Measurements from ENCODE around the gene SLC24A4.

The SLC24A4 gene

GRCh38 chr14:92481386-92481785, 158.4 kb downstream of the SLC24A4 start:
- TF ChIP-seq, protein P1, sequence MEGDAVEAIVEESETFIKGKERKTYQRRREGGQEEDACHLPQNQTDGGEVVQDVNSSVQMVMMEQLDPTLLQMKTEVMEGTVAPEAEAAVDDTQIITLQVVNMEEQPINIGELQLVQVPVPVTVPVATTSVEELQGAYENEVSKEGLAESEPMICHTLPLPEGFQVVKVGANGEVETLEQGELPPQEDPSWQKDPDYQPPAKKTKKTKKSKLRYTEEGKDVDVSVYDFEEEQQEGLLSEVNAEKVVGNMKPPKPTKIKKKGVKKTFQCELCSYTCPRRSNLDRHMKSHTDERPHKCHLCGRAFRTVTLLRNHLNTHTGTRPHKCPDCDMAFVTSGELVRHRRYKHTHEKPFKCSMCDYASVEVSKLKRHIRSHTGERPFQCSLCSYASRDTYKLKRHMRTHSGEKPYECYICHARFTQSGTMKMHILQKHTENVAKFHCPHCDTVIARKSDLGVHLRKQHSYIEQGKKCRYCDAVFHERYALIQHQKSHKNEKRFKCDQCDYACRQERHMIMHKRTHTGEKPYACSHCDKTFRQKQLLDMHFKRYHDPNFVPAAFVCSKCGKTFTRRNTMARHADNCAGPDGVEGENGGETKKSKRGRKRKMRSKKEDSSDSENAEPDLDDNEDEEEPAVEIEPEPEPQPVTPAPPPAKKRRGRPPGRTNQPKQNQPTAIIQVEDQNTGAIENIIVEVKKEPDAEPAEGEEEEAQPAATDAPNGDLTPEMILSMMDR (conservative IDR thresholded peaks at IDR 0.05) = no peak; the same call in 1 of the 2 replicates
- H3K27ac ChIP-seq = no peak overlapping the region

- TF ChIP-seq, protein P1 (conservative IDR thresholded peaks at IDR 0.05) = no peak
- no peak overlapping the region for H3K27ac ChIP-seq
Measured at GRCh38 chr14:92481811-92482555, 159.0 kb downstream of the SLC24A4 start.

- H3K27ac ChIP-seq = no peak overlapping the region
- TF ChIP-seq, protein P1 (conservative IDR thresholded peaks at IDR 0.05) = no peak
Measured at GRCh38 chr14:92482621-92483319, 159.8 kb downstream of the SLC24A4 start.

DNA sequence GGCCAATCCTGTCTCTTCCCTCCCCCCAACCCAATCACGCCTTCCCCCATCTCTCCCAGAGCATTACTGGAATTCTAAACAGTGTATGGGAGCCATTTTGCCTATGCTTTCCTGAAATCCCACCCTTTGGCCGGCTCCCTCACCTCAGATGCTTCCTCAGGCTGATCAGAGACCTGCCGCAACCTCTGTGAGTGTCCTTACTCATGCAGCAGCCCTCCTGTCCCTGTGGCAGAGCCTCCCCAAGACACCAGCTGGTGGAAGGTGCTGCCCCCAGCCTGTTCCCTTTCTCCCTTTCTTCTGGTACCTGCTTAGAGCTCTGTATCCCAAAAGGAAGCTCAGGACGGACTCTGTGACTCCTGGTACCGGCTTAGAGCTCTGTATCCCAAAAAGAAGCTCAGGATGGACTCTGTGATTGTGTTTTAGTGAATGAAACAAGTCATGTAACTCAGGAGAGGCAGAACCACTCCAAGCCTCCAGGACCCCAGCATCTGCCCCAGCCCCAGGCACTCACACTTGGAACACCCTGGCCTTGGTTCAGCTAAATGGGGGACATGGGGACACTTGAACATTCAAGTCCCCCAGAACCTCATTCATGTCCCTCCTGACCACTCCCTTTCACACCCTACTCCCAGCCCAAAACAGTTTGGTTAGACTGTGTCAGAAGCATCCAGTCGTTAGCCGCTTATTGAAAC, 161.3 kb downstream of the SLC24A4 start:
- TF ChIP-seq, protein P1 (conservative IDR thresholded peaks at IDR 0.05) = no peak
- no peak overlapping the region for H3K27ac ChIP-seq

DNA sequence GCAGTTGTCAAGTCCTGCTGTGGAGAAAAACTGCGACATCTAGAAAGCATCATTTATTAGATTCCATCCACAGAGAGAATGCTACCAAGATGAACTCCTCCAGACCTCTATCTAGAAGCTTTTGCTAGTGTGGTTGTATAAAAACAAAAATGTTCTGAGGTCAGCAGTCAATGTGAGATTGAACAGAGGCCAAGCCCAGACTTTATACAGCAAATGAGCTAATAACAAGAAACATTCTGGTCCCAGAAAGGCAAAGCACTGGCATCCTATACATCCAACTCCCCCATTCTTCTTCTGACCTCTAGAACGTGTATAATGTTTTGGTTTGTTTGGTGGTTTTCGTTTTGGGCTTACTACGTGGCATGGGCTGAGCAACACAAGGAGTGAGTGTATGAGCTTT, 163.9 kb downstream of the SLC24A4 start:
- TF ChIP-seq, protein P1 (conservative IDR thresholded peaks at IDR 0.05) = no peak
- no peak overlapping the region for H3K27ac ChIP-seq

GRCh38 chr14:92487513-92488133, 164.7 kb downstream of the SLC24A4 start:
- TF ChIP-seq, protein P1 (conservative IDR thresholded peaks at IDR 0.05) = no peak
- no peak overlapping the region for H3K27ac ChIP-seq
